Right lobe of liver (tissue), 6 donors: ENCODE results near the gene HOMER2. TPM values are rescaled to one million over a fixed set of nuclear protein-coding genes. Genes with fewer than 3 reads are reported as not detected.

Source experiments
- ATAC-seq, 4 donors: fragments of 200-7000 bp; cut with Tn5 transposase; one replicate each; pipeline ENCODE4 v1.9.1; 2020; ENCODE audit warnings: mild to moderate bottlenecking in 4 of 4, moderate library complexity in 4 of 4
- DNase-seq, 3 donors: peaks; one replicate each; pipeline ENCODE4 v3.0.0-alpha.2; 2020
- H3K27ac ChIP-seq, 3 donors: fragments of 200-600 bp; one replicate each; pipeline ENCODE4 v1.8.0; 2022
- H3K27me3 ChIP-seq, 2 donors: fragments of 200-600 bp; one replicate each; pipeline ENCODE4 v1.8.0; 2022
- H3K36me3 ChIP-seq, 4 donors: fragments of 200-600 bp; sonication (generic) in 1 of 4; one replicate each; pipeline versions ENCODE4 v1.5.1 to v1.8.0; 2017 to 2022; ENCODE audit warnings: control low read depth in 1 of 4
- H3K4me1 ChIP-seq, 4 donors: fragments of 200-600 bp; sonication (generic) in 1 of 4; one replicate each; pipeline versions ENCODE4 v1.5.1 to v1.8.0; 2017 to 2022; ENCODE audit warnings: control low read depth in 1 of 4
- H3K4me3 ChIP-seq, 3 donors: fragments of 200-600 bp; one replicate each; pipeline ENCODE4 v1.8.0; 2022
- H3K9me3 ChIP-seq, 4 donors: fragments of 200-600 bp; sonication (generic) in 1 of 4; one replicate each; pipeline versions ENCODE4 v1.5.1 to v1.8.0; 2017 to 2022; ENCODE audit warnings: control low read depth in 1 of 4
- POLR2A ChIP-seq: fragments of 450-650 bp; IDR thresholded peaks from one replicate; pipeline ENCODE4 v1.6.1; 2017; ENCODE audit warnings: antibody characterized with exemption, mild to moderate bottlenecking
- WGBS: methylation state at CpG from one replicate; pipeline ENCODE4 v1.1.6; 2018; ENCODE audit warnings: low coverage, low lambda C conversion rate; ENCODE audit not compliant: insufficient coverage; ENCODE audit errors: missing lambda C conversion rate; 5-methylcytosine and 5-hydroxymethylcytosine counted together
- intact Hi-C, 2 donors: fragments of 100-400 bp; cut with DNase I; formaldehyde crosslinking; loops; one replicate each; pipeline versions ENCODE4 v1.11.2 to v1.14.1; 2022
- total RNA-seq, 6 experiments: library from RNA; depleted of rRNA in 2 of 6; stranded (reverse); fragments of >200 nt in 2 of 6; fragmentation: NEBNext Ultra II Directional in 3 of 6; extraction: Animal tissue kit (Norgen Biotek cat#: 25700) in 3 of 6; gene quantifications; one replicate each; pipeline versions ENCODE4 v1.1.0 to v1.2.4, GENCODE V29; 2016 to 2023
- TF ChIP-seq, protein P1 (sequence below), 4 donors: fragments of 200-600 bp in 3 of 4; fragments of 450-650 bp in 1 of 4; IDR thresholded peaks; one replicate each; pipeline versions ENCODE4 v1.5.1 to v1.8.0; 2016 to 2022; ENCODE audit warnings: antibody characterized with exemption in 4 of 4, mild to moderate bottlenecking in 2 of 4
- donor health status: DM: no; HTN: yes; CAD: no.
- donor health status: DM: no; HTN: no; CAD: no.
- donor health status: DM: no; HTN: no; CAD: no.
- donor health status: DM: no; HTN: yes; CAD: no.
- donor health status: DM: no; HTN: yes; CAD: no.

Gene HOMER2
- total RNA-seq, 6 experiments from 2014 or later = 16.8 to 66.2 (median 60.7) TPM

DNA sequence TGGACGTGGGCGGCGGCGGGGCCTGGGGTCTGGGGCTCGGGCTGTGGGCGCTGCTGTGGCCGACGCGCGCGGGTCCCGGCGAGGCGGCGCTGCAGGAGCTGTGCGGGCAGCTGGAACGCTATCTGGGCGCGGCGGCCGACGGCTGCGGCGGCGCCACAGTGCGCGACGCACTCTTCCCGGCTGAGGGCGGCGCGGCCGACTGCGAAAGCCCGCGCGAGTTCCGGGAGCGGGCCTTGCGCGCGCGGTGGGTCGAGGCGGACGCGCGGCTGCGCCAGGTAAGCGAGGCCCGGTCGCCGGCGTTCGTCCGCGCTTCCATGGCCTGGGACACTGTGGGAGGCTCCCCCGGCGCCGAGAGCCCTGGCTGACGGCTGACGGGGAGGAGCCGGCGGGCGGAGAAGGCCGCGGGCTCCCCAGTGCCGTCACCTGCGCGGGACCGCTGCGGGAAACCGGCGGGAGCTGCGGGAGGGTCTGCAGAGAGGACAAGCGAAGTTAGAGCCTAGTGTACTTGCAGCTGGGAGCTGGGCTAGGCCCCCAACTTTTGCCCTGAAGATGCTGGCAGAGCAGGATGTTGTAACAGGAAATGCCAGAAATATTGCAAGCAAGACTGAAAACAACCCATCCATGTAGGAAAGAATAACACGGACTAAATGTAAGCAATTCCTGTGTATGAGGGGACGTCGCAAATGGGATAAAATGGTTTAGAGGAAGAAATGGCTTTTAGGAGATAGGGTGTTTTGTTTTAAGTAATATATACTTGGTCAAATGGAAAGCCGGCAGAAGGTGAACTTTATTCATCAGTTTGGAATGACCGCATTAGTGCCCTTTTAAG, 142.2 kb downstream of the HOMER2 start:
- Histone ChIP-seq H3K4me3 (peak overlapping the region; percentile 83 to 92 (median 83)), H3K27ac (peak overlapping the region; percentile 97 to 99 (median 99)), H3K4me1 (peaks cover 0 to 28% (median 10%) of the 10 kb centered on the region in 4 donors), H3K9me3 (no peaks in the 10 kb centered on the region), H3K27me3 (no peaks in the 10 kb centered on the region), H3K36me3 (peaks cover 0 to 12% (median 7%) of the 10 kb centered on the region in 4 donors)
- TF ChIP-seq, protein P1, sequence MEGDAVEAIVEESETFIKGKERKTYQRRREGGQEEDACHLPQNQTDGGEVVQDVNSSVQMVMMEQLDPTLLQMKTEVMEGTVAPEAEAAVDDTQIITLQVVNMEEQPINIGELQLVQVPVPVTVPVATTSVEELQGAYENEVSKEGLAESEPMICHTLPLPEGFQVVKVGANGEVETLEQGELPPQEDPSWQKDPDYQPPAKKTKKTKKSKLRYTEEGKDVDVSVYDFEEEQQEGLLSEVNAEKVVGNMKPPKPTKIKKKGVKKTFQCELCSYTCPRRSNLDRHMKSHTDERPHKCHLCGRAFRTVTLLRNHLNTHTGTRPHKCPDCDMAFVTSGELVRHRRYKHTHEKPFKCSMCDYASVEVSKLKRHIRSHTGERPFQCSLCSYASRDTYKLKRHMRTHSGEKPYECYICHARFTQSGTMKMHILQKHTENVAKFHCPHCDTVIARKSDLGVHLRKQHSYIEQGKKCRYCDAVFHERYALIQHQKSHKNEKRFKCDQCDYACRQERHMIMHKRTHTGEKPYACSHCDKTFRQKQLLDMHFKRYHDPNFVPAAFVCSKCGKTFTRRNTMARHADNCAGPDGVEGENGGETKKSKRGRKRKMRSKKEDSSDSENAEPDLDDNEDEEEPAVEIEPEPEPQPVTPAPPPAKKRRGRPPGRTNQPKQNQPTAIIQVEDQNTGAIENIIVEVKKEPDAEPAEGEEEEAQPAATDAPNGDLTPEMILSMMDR (IDR thresholded peaks at IDR 0.05) = no peak
- no peak for TF ChIP-seq POLR2A
- peak; percentile 37 to 63 (median 58) for DNase-seq
- WGBS = 0% methylated on average over 22 of the region's 81 CpGs
- intact Hi-C loops = no loop called here
- ATAC-seq = peak in 3 of 4 donors; percentile 7 to 43 (median 32)

DNA sequence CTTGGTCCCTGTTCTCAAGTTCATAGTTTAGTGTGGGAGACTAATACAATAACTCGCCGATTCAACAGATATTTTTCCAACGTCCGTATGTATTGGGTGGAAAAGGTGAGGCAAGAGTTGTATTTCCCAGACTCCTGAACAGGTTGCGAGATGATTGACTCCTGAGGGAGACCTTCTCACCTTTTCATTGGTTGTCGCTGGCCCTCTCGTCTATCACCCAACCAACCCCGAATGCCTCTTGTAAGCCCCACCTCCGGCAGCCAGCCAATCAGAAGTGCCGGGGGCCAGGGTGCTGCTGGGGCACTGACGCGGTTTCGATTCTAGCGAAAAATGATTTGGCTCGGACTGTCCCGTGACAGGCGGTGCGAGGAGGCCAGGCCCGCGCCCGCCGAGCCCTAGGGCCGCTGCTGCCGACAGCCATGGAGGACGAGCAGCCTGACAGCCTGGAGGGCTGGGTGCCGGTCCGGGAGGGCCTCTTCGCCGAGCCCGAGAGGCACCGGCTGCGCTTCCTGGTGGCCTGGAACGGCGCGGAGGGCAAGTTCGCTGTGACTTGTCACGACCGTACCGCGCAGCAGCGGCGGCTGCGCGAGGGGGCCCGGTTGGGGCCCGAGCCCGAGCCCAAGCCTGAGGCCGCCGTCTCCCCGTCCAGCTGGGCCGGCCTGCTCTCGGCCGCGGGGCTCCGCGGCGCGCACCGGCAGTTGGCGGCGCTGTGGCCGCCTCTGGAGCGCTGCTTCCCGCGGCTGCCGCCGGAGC, 143.0 kb downstream of the HOMER2 start, which contains the start of gene WHAMM:
Gene WHAMM, plus strand, starts transcription at position 321 of the 753 bp plus-strand sequence. Its CDS starts 99 bp downstream, at position 420.
- peak; percentile 98 to 99 (median 99) for ATAC-seq
- H3K9me3 ChIP-seq = no peaks in the 10 kb centered on the region
- no peaks in the 10 kb centered on the region for H3K27me3 ChIP-seq
- peak; percentile 98 to 100 (median 99) for DNase-seq
- intact Hi-C loops = no loop called here
- H3K27ac ChIP-seq = peak within 1 kb of the TSS; percentile 97 to 99 (median 99)
- TF ChIP-seq POLR2A = peak; percentile 97
- TF ChIP-seq, protein P1 (IDR thresholded peaks at IDR 0.05) = peak in 2 of 4 donors; percentile 4 to 34
- H3K4me3 ChIP-seq = peak within 1 kb of the TSS; percentile 83 to 92 (median 83)
- peaks cover 0 to 12% (median 7%) of the 10 kb centered on the region in 4 donors for H3K36me3 ChIP-seq
- WGBS = 0% methylated on average over 7 of the region's 67 CpGs
- H3K4me1 ChIP-seq = peaks cover 0 to 28% (median 10%) of the 10 kb centered on the region in 4 donors

DNA sequence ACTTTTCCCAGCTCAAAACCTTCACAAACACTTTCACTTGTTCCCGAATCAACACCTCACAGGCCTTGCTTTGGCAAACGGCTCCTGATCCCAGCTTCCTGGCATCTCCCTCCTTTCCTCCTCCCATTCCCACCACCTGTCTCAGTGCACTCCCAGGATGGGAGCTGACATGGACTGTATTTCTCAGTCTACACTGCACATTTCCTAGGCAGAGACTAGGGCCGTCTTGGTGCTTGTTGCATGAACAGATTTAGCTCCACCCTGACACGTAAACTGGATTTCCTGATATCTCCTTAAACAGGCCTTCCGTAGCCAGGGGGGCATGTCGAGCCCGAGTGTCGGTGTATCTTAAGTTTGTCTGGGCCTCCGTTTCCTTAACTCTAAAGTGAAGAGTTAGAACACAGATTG, 143.9 kb downstream of the HOMER2 start:
- H3K36me3 ChIP-seq = peaks cover 0 to 6% (median under 1%) of the 10 kb centered on the region in 4 donors
- WGBS = 84% methylated on average over 9 of the region's 9 CpGs
- TF ChIP-seq, protein P1 (IDR thresholded peaks at IDR 0.05) = no peak
- TF ChIP-seq POLR2A = no peak
- peak overlapping the region in 1 of 3 donors; percentile 99 for H3K27ac ChIP-seq
- no peaks in the 10 kb centered on the region for H3K27me3 ChIP-seq
- ATAC-seq (no peak), DNase-seq (no peak)
- no peaks in the 10 kb centered on the region for H3K9me3 ChIP-seq
- H3K4me1 ChIP-seq = peaks cover 0 to 28% (median 10%) of the 10 kb centered on the region in 4 donors
- intact Hi-C loops = no loop called here
- no peak overlapping the region for H3K4me3 ChIP-seq

DNA sequence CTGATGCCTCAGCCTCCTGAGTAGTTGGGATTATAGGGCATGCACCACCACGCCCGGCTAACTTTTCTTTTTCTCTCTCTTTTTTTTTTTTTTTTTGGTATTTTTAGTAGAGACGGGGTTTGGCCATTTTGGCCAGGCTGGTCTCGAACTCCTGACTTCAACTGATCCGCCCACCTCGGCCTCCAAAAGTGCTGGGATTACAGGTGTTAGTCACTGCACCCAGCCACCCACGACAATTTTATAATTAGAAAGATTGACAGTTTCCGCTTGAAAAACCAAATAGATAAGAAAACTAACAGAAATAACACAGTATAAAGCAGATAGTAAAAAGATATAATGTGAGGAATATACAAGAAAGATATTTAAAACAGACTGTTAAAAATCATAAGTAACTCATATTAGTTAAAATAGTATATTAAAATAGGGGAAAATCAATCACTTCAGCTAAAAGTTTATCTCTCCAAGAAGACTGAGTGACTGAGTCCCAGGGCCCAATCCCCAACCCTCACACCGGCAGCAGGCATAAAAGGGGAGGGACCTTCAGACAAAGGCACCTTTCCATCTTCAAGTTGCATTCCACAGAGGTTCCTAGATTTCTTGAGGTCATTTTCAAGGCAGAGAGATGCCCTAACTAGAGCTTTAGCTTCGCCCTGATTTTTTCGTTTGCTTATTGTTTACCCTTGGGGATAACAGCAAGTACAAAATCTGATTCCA, 144.4 kb downstream of the HOMER2 start:
- H3K27ac ChIP-seq = no peak overlapping the region
- H3K27me3 ChIP-seq = no peaks in the 10 kb centered on the region
- no peak for DNase-seq
- 91% methylated on average over 9 of the region's 11 CpGs for WGBS
- H3K4me3 ChIP-seq = no peak overlapping the region
- no peak for ATAC-seq
- intact Hi-C loops = no loop called here
- TF ChIP-seq POLR2A = no peak
- TF ChIP-seq, protein P1 (IDR thresholded peaks at IDR 0.05) = no peak
- H3K4me1 ChIP-seq = peaks cover 0 to 28% (median 10%) of the 10 kb centered on the region in 4 donors
- H3K9me3 ChIP-seq = no peaks in the 10 kb centered on the region
- H3K36me3 ChIP-seq = peaks cover 0 to 2% (median 0%) of the 10 kb centered on the region in 4 donors
